Mesenchymal stem cell (in vitro differentiated cells and primary cell): Measurements from ENCODE around the gene SELENBP1.

ENCODE experiments used
- DNase-seq: peaks from one replicate; pipeline ENCODE4 v3.0.0-alpha.2; 2013
- H2AFZ ChIP-seq: one replicate; pipeline ENCODE4 v1.6.1; 2013; ENCODE audit warnings: low read depth, mild to moderate bottlenecking, control low read depth, inconsistent platforms, low read length, moderate library complexity
- H2AK5ac ChIP-seq: 2 replicates; pipeline ENCODE4 v1.6.1; 2013; ENCODE audit warnings: low read length, moderate library complexity, mild to moderate bottlenecking, inconsistent platforms; ENCODE audit not compliant: severe bottlenecking
- H2BK120ac ChIP-seq: one replicate; pipeline ENCODE4 v1.6.1; 2013; ENCODE audit warnings: low read depth, mild to moderate bottlenecking, inconsistent platforms, low read length, moderate library complexity
- H2BK12ac ChIP-seq, 2 experiments: one replicate each; pipeline ENCODE4 v1.6.1; 2013; ENCODE audit warnings: inconsistent platforms in 2 of 2, low read length in 2 of 2, mild to moderate bottlenecking in 2 of 2, moderate library complexity in 2 of 2, control low read depth in 1 of 2
- H2BK15ac ChIP-seq: one replicate; pipeline ENCODE4 v1.6.1; 2013; ENCODE audit warnings: mild to moderate bottlenecking, low read depth, inconsistent platforms; ENCODE audit not compliant: poor library complexity, severe bottlenecking
- H2BK5ac ChIP-seq: 2 replicates; pipeline ENCODE4 v1.6.1; 2013; ENCODE audit warnings: low read depth, mild to moderate bottlenecking, low read length, control low read depth, inconsistent platforms; ENCODE audit not compliant: poor library complexity, severe bottlenecking
- H3K14ac ChIP-seq, 2 experiments: one replicate each; pipeline ENCODE4 v1.6.1; 2013; ENCODE audit warnings: inconsistent platforms in 2 of 2, low read length in 2 of 2, control low read depth in 1 of 2, mild to moderate bottlenecking in 1 of 2, moderate library complexity in 1 of 2
- H3K18ac ChIP-seq, 2 experiments: one replicate each; pipeline ENCODE4 v1.6.1; 2013; ENCODE audit warnings: inconsistent platforms in 2 of 2, low read length in 2 of 2, control low read depth in 1 of 2, low read depth in 1 of 2, mild to moderate bottlenecking in 1 of 2
- H3K23ac ChIP-seq, 2 experiments: one replicate each; pipeline ENCODE4 v1.6.1; 2013; ENCODE audit warnings: inconsistent platforms in 2 of 2, low read length in 2 of 2, mild to moderate bottlenecking in 2 of 2, moderate library complexity in 2 of 2, control low read depth in 1 of 2
- H3K27ac ChIP-seq: 2 replicates; pipeline ENCODE4 v1.5.1; 2013; ENCODE audit warnings: mild to moderate bottlenecking, moderate library complexity, low read length, control low read depth, inconsistent platforms; ENCODE audit not compliant: poor library complexity, severe bottlenecking
- H3K27me3 ChIP-seq, 2 experiments: 2 replicates each; pipeline versions ENCODE4 v1.6.1 to v1.7.0; 2013; ENCODE audit warnings: low read length in 2 of 2, mild to moderate bottlenecking in 2 of 2, moderate library complexity in 2 of 2, control low read depth in 1 of 2, inconsistent platforms in 1 of 2; ENCODE audit not compliant: control insufficient read depth in 1 of 2, insufficient read depth in 1 of 2
- H3K36me3 ChIP-seq, 2 experiments: 2 replicates each; pipeline versions ENCODE4 v1.6.1 to v1.7.0; 2013; ENCODE audit warnings: low read length in 2 of 2, control low read depth in 1 of 2, inconsistent platforms in 1 of 2, low read depth in 1 of 2, mild to moderate bottlenecking in 1 of 2; ENCODE audit not compliant: insufficient read depth in 2 of 2, control insufficient read depth in 1 of 2
- H3K4ac ChIP-seq, 2 experiments: one replicate each; pipeline ENCODE4 v1.6.1; 2013; ENCODE audit warnings: inconsistent platforms in 2 of 2, low read length in 2 of 2, mild to moderate bottlenecking in 2 of 2, moderate library complexity in 2 of 2, control low read depth in 1 of 2, low read depth in 1 of 2
- H3K4me1 ChIP-seq: 2 replicates; pipeline ENCODE4 v1.6.1; 2013; ENCODE audit warnings: low read depth, low read length, control low read depth; ENCODE audit not compliant: control insufficient read depth, insufficient read depth
- H3K4me2 ChIP-seq: 2 replicates; pipeline ENCODE4 v1.6.1; 2013; ENCODE audit warnings: low read length, mild to moderate bottlenecking, inconsistent platforms; ENCODE audit not compliant: poor library complexity, severe bottlenecking
- H3K4me3 ChIP-seq, 2 experiments: 2 replicates each; pipeline versions ENCODE4 v1.5.1 to v1.7.0; 2013; ENCODE audit warnings: low read length in 2 of 2, mild to moderate bottlenecking in 2 of 2, control low read depth in 1 of 2, low read depth in 1 of 2; ENCODE audit not compliant: insufficient read depth in 1 of 2
- H3K79me1 ChIP-seq: replicated peaks from 2 replicates; pipeline ENCODE4 v1.6.1; 2013; ENCODE audit warnings: mild to moderate bottlenecking, control low read depth, low read length, inconsistent platforms; ENCODE audit not compliant: poor library complexity, severe bottlenecking
- H3K9ac ChIP-seq: 2 replicates; pipeline ENCODE4 v1.7.0; 2013; ENCODE audit warnings: mild to moderate bottlenecking, low read length, moderate library complexity
- H3K9me3 ChIP-seq: 2 replicates; pipeline ENCODE4 v1.7.0; 2013; ENCODE audit warnings: mild to moderate bottlenecking, low read length; ENCODE audit not compliant: control insufficient read depth
- H4K8ac ChIP-seq: one replicate; pipeline ENCODE4 v1.6.1; 2013; ENCODE audit warnings: inconsistent platforms, mild to moderate bottlenecking, low read length, moderate library complexity
- H4K91ac ChIP-seq: one replicate; pipeline ENCODE4 v1.6.1; 2013; ENCODE audit warnings: mild to moderate bottlenecking, low read length, inconsistent platforms
- WGBS: methylation state at CpG from one replicate; pipeline ENCODE4 v1.1.7; 2013; ENCODE audit warnings: mixed read lengths; 5-methylcytosine and 5-hydroxymethylcytosine counted together

The SELENBP1 gene

DNA sequence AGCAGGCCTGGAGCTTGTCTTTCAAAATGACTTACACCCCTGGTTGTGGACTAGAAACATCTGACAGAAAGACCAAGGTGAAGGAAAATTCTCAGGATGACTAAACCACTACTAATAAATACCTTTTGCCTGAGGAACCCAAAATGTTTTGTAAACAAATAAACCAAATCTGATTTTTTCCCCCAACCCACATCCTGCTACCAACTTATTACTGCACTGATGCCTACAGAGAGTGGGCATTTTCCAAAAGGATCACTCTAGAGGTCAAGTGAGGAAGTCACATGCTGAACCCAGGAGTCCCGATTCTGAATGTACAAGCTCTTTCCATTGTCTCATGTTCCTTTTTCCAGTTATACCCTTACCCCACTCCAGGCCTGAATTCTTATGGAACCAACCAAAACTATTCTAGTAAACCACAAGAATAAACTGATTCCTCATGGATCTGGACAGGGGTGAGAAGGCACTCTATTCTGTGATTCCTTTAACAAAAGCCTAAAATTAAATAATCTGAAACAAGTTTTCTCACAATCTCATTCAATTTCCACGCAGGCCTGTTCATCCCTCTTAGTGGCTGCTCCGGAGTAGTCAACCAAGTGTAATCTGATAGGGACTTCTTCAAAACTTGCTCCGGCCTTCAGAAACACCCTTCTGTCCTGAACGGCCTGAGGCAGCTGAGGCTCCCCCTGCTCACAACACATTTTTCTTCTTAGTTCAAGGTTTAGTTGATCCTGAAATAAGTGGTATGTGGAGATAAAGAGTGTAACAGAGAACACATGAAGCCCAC lies 46.7 kb downstream of the SELENBP1 start:
- peaks cover 8% of the 10 kb centered on the region for H3K4me1 ChIP-seq

DNA sequence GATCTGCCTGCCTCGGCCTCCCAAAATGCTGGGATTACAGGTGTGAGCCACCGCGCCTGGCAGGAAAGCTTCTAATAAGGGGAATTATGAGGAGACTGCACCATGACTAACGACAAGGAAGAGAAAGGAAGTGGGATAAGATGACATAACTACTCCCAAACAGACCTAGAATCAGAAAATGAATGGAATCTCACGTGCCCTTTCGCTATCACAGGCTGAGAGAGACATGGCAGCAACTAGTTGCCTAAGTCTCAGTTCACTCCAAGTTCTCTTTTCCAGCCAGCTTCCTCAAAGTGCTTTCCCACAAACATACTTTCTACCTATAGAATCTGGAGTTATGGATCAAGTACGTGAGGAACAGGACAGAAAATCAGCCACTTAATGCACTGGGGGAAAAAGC lies 47.3 kb downstream of the SELENBP1 start:
- 47% methylated on average over 2 of the region's 7 CpGs for WGBS
- Histone ChIP-seq H2AFZ (no peak overlapping the region), H3K4me2 (no peak overlapping the region), H3K4me1 (peaks cover 8% of the 10 kb centered on the region), H3K36me3 (peaks cover 15 to 47% of the 10 kb centered on the region in 2 experiments), H3K18ac (no peak overlapping the region), H3K9me3 (no peaks in the 10 kb centered on the region), H4K91ac (no peak overlapping the region), H3K27ac (no peak overlapping the region), H3K23ac (no peak overlapping the region), H3K27me3 (no peaks in the 10 kb centered on the region), H2AK5ac (no peak overlapping the region), H3K4ac (peak overlapping the region in 1 of 2 experiments; percentile 75), H3K79me1 (peaks cover 12% of the 10 kb centered on the region), H3K9ac (peak overlapping the region; percentile 100), H4K8ac (no peak overlapping the region), H2BK12ac (no peak overlapping the region), H2BK120ac (no peak overlapping the region), H3K14ac (no peak overlapping the region), H3K4me3 (peak overlapping the region in 1 of 2 experiments; percentile 94), H2BK5ac (no peak overlapping the region), H2BK15ac (no peak overlapping the region)
- peak; percentile 65 for DNase-seq

More for the DNA sequence above, 46.7 kb downstream of the SELENBP1 start:
- no peak overlapping the region for H3K14ac ChIP-seq
- no peak overlapping the region for H3K18ac ChIP-seq
- peaks cover 12 to 41% of the 10 kb centered on the region in 2 experiments for H3K36me3 ChIP-seq
- peak overlapping the region; percentile 69 for H3K27ac ChIP-seq
- H3K79me1 ChIP-seq, result peaks cover 10% of the 10 kb centered on the region
- H3K23ac ChIP-seq, result no peak overlapping the region
- WGBS, result 42% methylated on average over 4 of the region's 5 CpGs
- peak overlapping the region; percentile 100 for H3K9ac ChIP-seq
- H3K4ac ChIP-seq, result peak overlapping the region in 1 of 2 experiments; percentile 75
- H2BK5ac ChIP-seq, result no peak overlapping the region
- no peak overlapping the region for H2BK12ac ChIP-seq
- H3K4me2 ChIP-seq, result peak overlapping the region; percentile 83
- no peak overlapping the region for H2AK5ac ChIP-seq
- H3K27me3 ChIP-seq, result no peaks in the 10 kb centered on the region
- no peak overlapping the region for H2AFZ ChIP-seq
- no peak overlapping the region for H2BK120ac ChIP-seq
- H2BK15ac ChIP-seq, result no peak overlapping the region
- no peaks in the 10 kb centered on the region for H3K9me3 ChIP-seq
- H3K4me3 ChIP-seq, result peak overlapping the region in 1 of 2 experiments; percentile 94
- peak; percentile 71 for DNase-seq
- no peak overlapping the region for H4K8ac ChIP-seq
- no peak overlapping the region for H4K91ac ChIP-seq

GRCh38 chr1:151324390-151324930 lies 48.0 kb downstream of the SELENBP1 start:
- no peaks in the 10 kb centered on the region for H3K27me3 ChIP-seq
- H3K4me1 ChIP-seq, result peaks cover 8% of the 10 kb centered on the region
- no peak overlapping the region for H3K18ac ChIP-seq
- no peak overlapping the region for H4K91ac ChIP-seq
- peaks cover 15 to 53% of the 10 kb centered on the region in 2 experiments for H3K36me3 ChIP-seq
- no peak overlapping the region for H2BK120ac ChIP-seq
- no peak overlapping the region for H4K8ac ChIP-seq
- no peak overlapping the region for H2BK15ac ChIP-seq
- no peak overlapping the region for H3K14ac ChIP-seq
- H2BK5ac ChIP-seq, result no peak overlapping the region
- H2AFZ ChIP-seq, result no peak overlapping the region
- no peak overlapping the region for H2BK12ac ChIP-seq
- no peak overlapping the region for H3K27ac ChIP-seq
- H3K4ac ChIP-seq, result no peak overlapping the region
- 96% methylated on average over 4 of the region's 4 CpGs for WGBS
- no peak overlapping the region for H2AK5ac ChIP-seq
- H3K79me1 ChIP-seq, result peaks cover 12% of the 10 kb centered on the region
- no peak overlapping the region for H3K4me3 ChIP-seq
- no peak for DNase-seq
- H3K23ac ChIP-seq, result peak overlapping the region in 1 of 2 experiments; percentile 77
- H3K9ac ChIP-seq, result no peak overlapping the region
- no peaks in the 10 kb centered on the region for H3K9me3 ChIP-seq
- H3K4me2 ChIP-seq, result no peak overlapping the region

- Histone ChIP-seq H3K9ac (no peak overlapping the region), H3K14ac (no peak overlapping the region), H3K36me3 (peaks cover 31 to 72% of the 10 kb centered on the region in 2 experiments), H3K79me1 (peaks cover 25% of the 10 kb centered on the region), H2AK5ac (no peak overlapping the region), H2BK120ac (no peak overlapping the region), H3K4ac (no peak overlapping the region), H3K27ac (no peak overlapping the region), H4K91ac (no peak overlapping the region), H2BK15ac (no peak overlapping the region), H2BK5ac (no peak overlapping the region), H3K4me3 (no peak overlapping the region), H2AFZ (no peak overlapping the region), H4K8ac (no peak overlapping the region), H3K27me3 (no peaks in the 10 kb centered on the region), H3K4me2 (no peak overlapping the region), H3K9me3 (no peaks in the 10 kb centered on the region), H2BK12ac (no peak overlapping the region), H3K4me1 (peaks cover 3% of the 10 kb centered on the region), H3K23ac (no peak overlapping the region), H3K18ac (no peak overlapping the region)
- DNase-seq, result no peak
- 90% methylated on average over 3 of the region's 3 CpGs for WGBS
These were observed 53.5 kb downstream of the SELENBP1 start for GRCh38 chr1:151318975-151319374.
